ENCODE measurements around the gene TPGS1. TPM values are rescaled to one million over a fixed set of nuclear protein-coding genes. Genes with fewer than 3 reads are reported as not detected.

TPGS1 gene
- total and polyA plus RNA-seq, 2 donors (not counting 3 experiments of a cell fraction or from before 2014, with no cell fraction given): 20.9 to 24.7 TPM

- CTCF ChIA-PET: interaction anchor here (0.7 to 1.0 kb wide), 3 partner anchors 10 to 25 kb away, joined by 3 to 4 read pairs (median 4); no protein-coding TSS in a partner anchor
- Histone ChIP-seq H3K9me1 (replicated peaks; ENCODE audit: control insufficient read depth, extremely low read depth, insufficient read depth, low read length) (no peaks in the 10 kb centered on the region), H3K27me3 (ENCODE audit: control insufficient read depth in 2 of 2, insufficient read depth in 2 of 2, low read length in 2 of 2) (no peaks in the 10 kb centered on the region), H3K4me1 (ENCODE audit: control insufficient read depth, extremely low read depth, insufficient read depth, low read length) (peaks cover 7% of the 10 kb centered on the region), H3K36me3 (ENCODE audit: control insufficient read depth in 2 of 2, extremely low read depth in 1 of 2, insufficient read depth in 2 of 2, low read length in 2 of 2) (no peaks in the 10 kb centered on the region), H2AFZ (ENCODE audit: low read depth, low read length) (no peak overlapping the region), H3K4me2 (ENCODE audit: insufficient read depth, low read length) (no peak overlapping the region), H3K4me3 (replicated peaks in 1 of 3; ENCODE audit: insufficient read depth in 1 of 3, low read depth in 1 of 3, low read length in 3 of 3) (no peak overlapping the region), H4K20me1 (replicated peaks; ENCODE audit: control insufficient read depth, extremely low read depth, insufficient read depth, low read length) (no peaks in the 10 kb centered on the region), H3K27ac (ENCODE audit: insufficient read depth, low read depth, low read length) (no peak overlapping the region), H3K9me3 (replicated peaks; ENCODE audit: control insufficient read depth, insufficient read depth, low read length) (peaks cover 2% of the 10 kb centered on the region), H3K9ac (replicated peaks; ENCODE audit: extremely low read depth, insufficient read depth, low read length) (no peak overlapping the region), H3K79me2 (ENCODE audit: control insufficient read depth, insufficient read depth, low read length) (no peaks in the 10 kb centered on the region)
- DNase-seq (ENCODE audit: low read depth, low spot score): no peak
- TF ChIP-seq POLR2AphosphoS5 (IDR thresholded peaks at IDR 0.05; ENCODE audit: insufficient read depth, low read depth, low read length) (peak; percentile 22), GATA2 (IDR thresholded peaks at IDR 0.05; ENCODE audit: insufficient read depth, insufficient read length, low read depth, low read length) (no peak), EZH2 (IDR thresholded peaks at IDR 0.05; ENCODE audit: borderline replicate concordance, low read depth, low read length, severe bottlenecking) (no peak), JUN (IDR thresholded peaks at IDR 0.05; ENCODE audit: borderline replicate concordance, insufficient read depth, insufficient read length, low read depth) (no peak)
- BruUV-seq (replicated peaks): no TSS peak
- no peak for FAIRE-seq
- POLR2A ChIA-PET: no interaction called here
- dilution Hi-C loops (cut with MboI; ENCODE audit: extremely low pct_ligation_motif_present, low sequenced_read_pairs) (no loop called here), intact Hi-C loops (cut with micrococcal nuclease) (loop anchor here (5.0 to 10.0 kb wide), 2 partner anchors 101 to 143 kb away; partner anchors contain the start of gene MIER2)
Measured at GRCh38 chr19:485583-486236, 21.6 kb upstream of the TPGS1 start.

Data from endothelial cell of umbilical vein (primary cell).